Measurements from ENCODE around the gene CDT1.

DNA sequence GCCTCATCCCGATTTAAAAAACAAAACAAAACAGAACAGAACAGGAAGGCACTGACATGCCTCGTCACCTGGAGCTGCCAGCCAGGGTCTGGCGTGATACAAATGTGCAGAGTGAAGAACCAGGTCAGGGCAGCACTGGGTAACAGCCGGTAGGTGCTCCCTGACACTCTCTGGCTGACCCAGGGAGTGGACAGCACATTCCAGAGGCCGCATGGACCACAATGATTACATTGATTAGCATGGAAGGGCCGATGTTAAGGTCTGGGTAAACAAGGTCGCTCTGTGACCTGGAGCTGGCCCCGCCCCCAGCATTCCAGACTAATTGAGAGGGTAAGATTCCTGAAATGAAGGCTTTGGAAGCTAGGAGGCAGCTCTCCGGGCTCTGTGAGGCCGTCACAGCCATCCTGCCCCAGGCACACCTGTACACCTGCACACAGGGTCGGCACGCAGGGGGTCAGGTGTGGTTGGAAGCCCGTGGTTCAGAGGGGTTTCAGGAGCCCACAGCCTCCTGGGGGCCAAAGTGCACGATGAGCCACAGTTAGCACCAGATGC is 40.0 kb upstream of the CDT1 start:
- TF ChIP-seq CTCF (IDR thresholded peaks at IDR 0.05; ENCODE audit: low read length) (no peak), EZH2 (IDR thresholded peaks at IDR 0.05; ENCODE audit: borderline replicate concordance, low read length) (no peak)
